Fibroblast of pulmonary artery (primary cell): ENCODE data around the gene CD300A.

Experiments
- DNase-seq: peaks from one replicate; pipeline ENCODE4 v3.0.0-alpha.2; 2010; ENCODE audit warnings: low read depth
- H3K4me3 ChIP-seq: replicated peaks from 2 replicates; pipeline ENCODE4 v1.5.1; 2011; ENCODE audit warnings: low read depth, mild to moderate bottlenecking, control low read depth, low read length, moderate library complexity
- TF ChIP-seq, protein P1 (sequence below): IDR thresholded peaks from 2 replicates; pipeline ENCODE4 v1.5.1; 2011; ENCODE audit warnings: mild to moderate bottlenecking, control low read depth, low read length, inconsistent platforms; ENCODE audit errors: missing control alignments

Gene CD300A

GRCh38 chr17:74460996-74461395, 5.4 kb upstream of the CD300A start:
- no peak overlapping the region for H3K4me3 ChIP-seq
- DNase-seq = no peak
- TF ChIP-seq, protein P1, sequence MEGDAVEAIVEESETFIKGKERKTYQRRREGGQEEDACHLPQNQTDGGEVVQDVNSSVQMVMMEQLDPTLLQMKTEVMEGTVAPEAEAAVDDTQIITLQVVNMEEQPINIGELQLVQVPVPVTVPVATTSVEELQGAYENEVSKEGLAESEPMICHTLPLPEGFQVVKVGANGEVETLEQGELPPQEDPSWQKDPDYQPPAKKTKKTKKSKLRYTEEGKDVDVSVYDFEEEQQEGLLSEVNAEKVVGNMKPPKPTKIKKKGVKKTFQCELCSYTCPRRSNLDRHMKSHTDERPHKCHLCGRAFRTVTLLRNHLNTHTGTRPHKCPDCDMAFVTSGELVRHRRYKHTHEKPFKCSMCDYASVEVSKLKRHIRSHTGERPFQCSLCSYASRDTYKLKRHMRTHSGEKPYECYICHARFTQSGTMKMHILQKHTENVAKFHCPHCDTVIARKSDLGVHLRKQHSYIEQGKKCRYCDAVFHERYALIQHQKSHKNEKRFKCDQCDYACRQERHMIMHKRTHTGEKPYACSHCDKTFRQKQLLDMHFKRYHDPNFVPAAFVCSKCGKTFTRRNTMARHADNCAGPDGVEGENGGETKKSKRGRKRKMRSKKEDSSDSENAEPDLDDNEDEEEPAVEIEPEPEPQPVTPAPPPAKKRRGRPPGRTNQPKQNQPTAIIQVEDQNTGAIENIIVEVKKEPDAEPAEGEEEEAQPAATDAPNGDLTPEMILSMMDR = no peak

DNA sequence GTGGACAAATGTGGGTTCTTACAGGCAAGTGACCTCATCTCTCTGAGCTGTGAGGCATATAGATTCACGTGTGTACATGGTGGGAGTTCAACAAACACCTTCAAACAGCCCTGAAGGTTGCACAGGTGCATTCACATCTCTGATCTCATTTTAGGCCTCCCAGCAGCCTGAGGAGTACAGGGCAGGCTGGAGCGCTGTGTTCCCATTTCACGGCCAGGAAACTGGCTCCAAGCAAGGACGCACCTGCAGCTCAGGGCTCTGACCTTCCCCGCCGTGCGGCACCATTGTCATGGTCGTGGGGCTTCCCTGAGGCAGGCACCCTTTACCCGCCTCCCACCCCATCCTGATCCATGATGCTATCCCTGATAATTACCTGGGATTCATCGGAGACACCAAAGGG, 4.8 kb upstream of the CD300A start:
- no peak for DNase-seq
- TF ChIP-seq, protein P1 = no peak
- H3K4me3 ChIP-seq = no peak overlapping the region

DNA sequence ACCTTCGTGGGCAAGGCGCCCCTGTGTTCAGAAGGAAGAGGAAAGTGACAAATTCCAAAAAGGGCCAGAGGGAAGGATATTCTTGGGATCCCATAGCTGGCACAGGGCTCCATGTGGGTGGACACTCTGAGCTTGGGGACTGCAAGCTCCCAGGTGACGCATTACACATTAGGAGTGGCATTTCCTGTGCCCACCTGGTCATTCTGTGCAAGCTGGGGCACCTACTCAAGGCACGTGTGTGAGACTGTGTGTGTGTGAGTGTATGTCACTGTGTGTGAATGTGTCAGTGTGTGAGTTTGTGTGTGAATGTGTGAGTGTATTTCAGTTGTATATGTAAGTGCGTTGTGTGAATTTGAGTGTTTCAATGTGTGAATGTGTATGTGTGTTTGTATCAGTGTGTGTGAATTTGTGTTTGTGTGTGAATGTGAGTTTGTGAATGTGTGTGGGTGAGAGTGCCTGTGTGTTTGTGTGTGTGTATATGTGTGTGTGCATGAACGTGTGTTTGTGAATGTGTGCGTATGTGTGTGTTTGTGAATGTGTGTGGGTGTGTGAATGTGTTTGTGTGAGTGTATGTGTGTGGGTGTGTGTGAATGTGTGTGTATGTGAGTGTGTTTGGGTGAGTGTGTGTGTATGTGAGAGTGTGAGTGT, 1.6 kb upstream of the CD300A start:
- H3K4me3 ChIP-seq = no peak overlapping the region
- DNase-seq = no peak
- TF ChIP-seq, protein P1 = no peak

DNA sequence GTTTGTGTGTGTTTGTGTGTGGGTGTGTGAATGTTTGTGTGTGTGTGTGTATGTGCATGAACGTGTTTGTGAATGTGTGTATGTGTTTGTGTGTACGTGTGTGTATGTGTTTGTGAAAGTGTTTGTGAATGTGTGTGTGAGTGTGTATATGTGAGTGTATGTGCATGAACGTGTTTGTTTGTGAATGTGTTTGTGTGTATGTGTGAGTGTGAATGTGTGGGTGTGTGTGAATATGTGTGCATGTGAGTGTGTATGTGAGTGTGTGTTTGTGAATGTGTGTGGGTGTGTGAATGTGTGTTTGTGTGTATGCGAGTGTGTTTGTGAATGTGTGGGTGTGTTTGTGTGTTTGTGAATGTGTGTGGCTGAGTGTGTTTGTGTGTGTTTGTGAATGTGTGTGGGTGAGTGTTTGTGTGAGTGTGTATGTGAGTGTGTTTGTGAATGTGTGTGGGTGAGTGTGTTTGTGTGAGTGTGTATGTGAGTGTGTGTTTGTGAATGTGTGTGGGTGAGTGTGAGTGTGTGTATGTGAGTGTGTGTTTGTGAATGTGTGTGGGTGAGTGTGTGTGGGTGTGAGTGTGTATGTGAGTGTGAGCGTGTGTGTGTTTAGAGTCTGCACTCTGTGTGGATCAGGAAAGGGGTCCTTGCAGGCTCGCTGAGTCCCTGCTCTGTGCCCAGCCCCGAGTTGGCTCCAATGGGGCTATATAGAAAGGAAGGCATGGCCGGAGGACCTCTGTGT, 890 bp upstream of the CD300A start:
- TF ChIP-seq, protein P1 = no peak
- no peak overlapping the region for H3K4me3 ChIP-seq
- DNase-seq = no peak

DNA sequence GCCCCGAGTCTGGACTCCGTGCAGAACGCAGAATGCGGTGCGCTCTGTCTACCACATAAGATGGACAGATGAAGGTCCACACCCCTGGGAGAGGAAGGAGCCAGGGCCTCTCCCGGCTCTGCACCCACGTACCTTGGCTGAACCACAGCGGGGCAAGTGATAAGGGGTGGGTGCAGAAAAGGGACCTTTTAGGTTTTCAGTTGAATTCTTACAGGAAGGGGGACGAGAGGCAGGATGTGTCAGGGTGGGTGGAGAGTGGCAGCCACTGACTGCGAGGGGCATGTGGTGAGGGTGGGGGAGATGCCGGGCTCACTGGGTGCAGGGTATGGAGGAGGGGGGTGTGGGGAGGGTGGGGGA, 372 bp downstream of the CD300A start:
- no peak for DNase-seq
- TF ChIP-seq, protein P1 = no peak
- no peak overlapping the region for H3K4me3 ChIP-seq

GRCh38 chr17:74467221-74467951, 952 bp downstream of the CD300A start:
- TF ChIP-seq, protein P1 = no peak
- no peak overlapping the region for H3K4me3 ChIP-seq
- no peak for DNase-seq
